ENCODE data around the gene CDK6.

GRCh38 chr7:92714280-92714679 lies 122.1 kb downstream of the CDK6 start:
- TF ChIP-seq REST (IDR thresholded peaks at IDR 0.05; ENCODE audit: low read depth, low read length) (no peak), CTCF (IDR thresholded peaks at IDR 0.05 in 2 of 3, conservative IDR thresholded peaks at IDR 0.05 in 1 of 3; ENCODE audit: control insufficient read depth in 2 of 3, extremely low read depth in 1 of 3, insufficient read depth in 1 of 3, low read depth in 3 of 3, low read length in 3 of 3) (no peak), GABPA (IDR thresholded peaks at IDR 0.05; ENCODE audit: low read depth) (no peak), BACH1 (IDR thresholded peaks at IDR 0.05; ENCODE audit: borderline replicate concordance) (no peak), FOXK2 (IDR thresholded peaks at IDR 0.05) (no peak), ELK1 (IDR thresholded peaks at IDR 0.05; ENCODE audit: low read depth, low read length) (no peak), POLR2A (IDR thresholded peaks at IDR 0.05; ENCODE audit: low read depth, low read length) (no peak), RFX5 (IDR thresholded peaks at IDR 0.05; ENCODE audit: low read depth, low read length) (no peak), POLR2AphosphoS5 (IDR thresholded peaks at IDR 0.05; ENCODE audit: low read length) (no peak), ATF2 (IDR thresholded peaks at IDR 0.05; ENCODE audit: low read length) (no peak), ZNF274 (IDR thresholded peaks at IDR 0.05; ENCODE audit: insufficient read depth, insufficient read length) (no peak), SUZ12 (IDR thresholded peaks at IDR 0.05; ENCODE audit: unreplicated experiment) (no peak), SREBF2 (IDR thresholded peaks at IDR 0.05; ENCODE audit: low read length) (no peak), NR2C1 (IDR thresholded peaks at IDR 0.05) (no peak)

Measured in GM12878 (cell line).